ENCODE measurements around the gene CES2. TPM values are rescaled to one million over a fixed set of nuclear protein-coding genes. Genes with fewer than 3 reads are reported as not detected.

CES2 gene
- polyA plus RNA-seq, 1 of the 3 experiments (the other 2 are of a cell fraction): 33.1 TPM

GRCh38 chr16:66948837-66949225 lies 13.5 kb downstream of the CES2 start:
- Histone ChIP-seq H3K4me3 (ENCODE audit: low read depth in 2 of 2, low read length in 1 of 2) (no peak overlapping the region), H3K79me2 (ENCODE audit: insufficient read depth) (no peaks in the 10 kb centered on the region), H3K27ac (ENCODE audit: low read depth in 2 of 2, low read length in 1 of 2) (no peak overlapping the region), H3K27me3 (ENCODE audit: insufficient read depth) (no peaks in the 10 kb centered on the region), H3K9me3 (no peaks in the 10 kb centered on the region; the same call in 1 of the 2 replicates), H3F3A (replicated peaks; ENCODE audit: insufficient read depth) (peaks cover 14% of the 10 kb centered on the region), H3K9me2 (no peaks in the 10 kb centered on the region), H3K36me3 (replicated peaks in 1 of 2; ENCODE audit: control insufficient read depth in 1 of 2, insufficient read depth in 2 of 2, low read length in 1 of 2) (no peaks in the 10 kb centered on the region), H3K4me1 (ENCODE audit: control insufficient read depth in 1 of 2, insufficient read depth in 2 of 2, low read depth in 1 of 2, low read length in 1 of 2) (peaks cover 0 to 8% of the 10 kb centered on the region in 2 experiments; a peak in 1 of 4 replicates), H3K4me2 (no peak overlapping the region), H2AFZ (ENCODE audit: low read depth) (peak overlapping the region; percentile 84; the same call in 1 of the 2 replicates), H3K9ac (no peak overlapping the region), H4K20me1 (ENCODE audit: insufficient read depth) (no peaks in the 10 kb centered on the region)
- no peak for DNase-seq
- CTCF ChIA-PET: interaction anchor here (1.2 to 6.2 kb wide), 3 partner anchors 54 to 207 kb away, joined by 4 to 81 read pairs (median 8); partner anchors contain the start of gene NAE1
- no peak for TF ChIP-seq EZH2phosphoT487 (IDR thresholded peaks at IDR 0.05; ENCODE audit: borderline replicate concordance, low read depth)
- TF ChIP-seq, protein P1, sequence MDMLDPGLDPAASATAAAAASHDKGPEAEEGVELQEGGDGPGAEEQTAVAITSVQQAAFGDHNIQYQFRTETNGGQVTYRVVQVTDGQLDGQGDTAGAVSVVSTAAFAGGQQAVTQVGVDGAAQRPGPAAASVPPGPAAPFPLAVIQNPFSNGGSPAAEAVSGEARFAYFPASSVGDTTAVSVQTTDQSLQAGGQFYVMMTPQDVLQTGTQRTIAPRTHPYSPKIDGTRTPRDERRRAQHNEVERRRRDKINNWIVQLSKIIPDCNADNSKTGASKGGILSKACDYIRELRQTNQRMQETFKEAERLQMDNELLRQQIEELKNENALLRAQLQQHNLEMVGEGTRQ (IDR thresholded peaks at IDR 0.05; ENCODE audit: borderline replicate concordance, low read depth, low read length): no peak
- no peak for TF ChIP-seq SIN3A (IDR thresholded peaks at IDR 0.05; ENCODE audit: borderline replicate concordance, low read depth, low read length)
- TF ChIP-seq RAD21 (IDR thresholded peaks at IDR 0.05; ENCODE audit: low read length): no peak
- TF ChIP-seq TCF12 (IDR thresholded peaks at IDR 0.05): no peak
- TF ChIP-seq TAF1 (IDR thresholded peaks at IDR 0.05; ENCODE audit: borderline replicate concordance, low read depth, low read length): no peak
- TF ChIP-seq ZBTB33 (IDR thresholded peaks at IDR 0.05; ENCODE audit: borderline replicate concordance, low read depth): no peak
- no peak for TF ChIP-seq GATA2 (CRISPR knock-in tag; IDR thresholded peaks at IDR 0.05)
- TF ChIP-seq FOSL2 (IDR thresholded peaks at IDR 0.05; ENCODE audit: borderline replicate concordance, low read depth): no peak
- TF ChIP-seq, protein P2, sequence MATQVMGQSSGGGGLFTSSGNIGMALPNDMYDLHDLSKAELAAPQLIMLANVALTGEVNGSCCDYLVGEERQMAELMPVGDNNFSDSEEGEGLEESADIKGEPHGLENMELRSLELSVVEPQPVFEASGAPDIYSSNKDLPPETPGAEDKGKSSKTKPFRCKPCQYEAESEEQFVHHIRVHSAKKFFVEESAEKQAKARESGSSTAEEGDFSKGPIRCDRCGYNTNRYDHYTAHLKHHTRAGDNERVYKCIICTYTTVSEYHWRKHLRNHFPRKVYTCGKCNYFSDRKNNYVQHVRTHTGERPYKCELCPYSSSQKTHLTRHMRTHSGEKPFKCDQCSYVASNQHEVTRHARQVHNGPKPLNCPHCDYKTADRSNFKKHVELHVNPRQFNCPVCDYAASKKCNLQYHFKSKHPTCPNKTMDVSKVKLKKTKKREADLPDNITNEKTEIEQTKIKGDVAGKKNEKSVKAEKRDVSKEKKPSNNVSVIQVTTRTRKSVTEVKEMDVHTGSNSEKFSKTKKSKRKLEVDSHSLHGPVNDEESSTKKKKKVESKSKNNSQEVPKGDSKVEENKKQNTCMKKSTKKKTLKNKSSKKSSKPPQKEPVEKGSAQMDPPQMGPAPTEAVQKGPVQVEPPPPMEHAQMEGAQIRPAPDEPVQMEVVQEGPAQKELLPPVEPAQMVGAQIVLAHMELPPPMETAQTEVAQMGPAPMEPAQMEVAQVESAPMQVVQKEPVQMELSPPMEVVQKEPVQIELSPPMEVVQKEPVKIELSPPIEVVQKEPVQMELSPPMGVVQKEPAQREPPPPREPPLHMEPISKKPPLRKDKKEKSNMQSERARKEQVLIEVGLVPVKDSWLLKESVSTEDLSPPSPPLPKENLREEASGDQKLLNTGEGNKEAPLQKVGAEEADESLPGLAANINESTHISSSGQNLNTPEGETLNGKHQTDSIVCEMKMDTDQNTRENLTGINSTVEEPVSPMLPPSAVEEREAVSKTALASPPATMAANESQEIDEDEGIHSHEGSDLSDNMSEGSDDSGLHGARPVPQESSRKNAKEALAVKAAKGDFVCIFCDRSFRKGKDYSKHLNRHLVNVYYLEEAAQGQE (IDR thresholded peaks at IDR 0.05; ENCODE audit: low read depth, low read length): no peak
- TF ChIP-seq MEF2A (IDR thresholded peaks at IDR 0.05; ENCODE audit: borderline replicate concordance, low read depth): no peak
- no peak for TF ChIP-seq YY1 (IDR thresholded peaks at IDR 0.05; ENCODE audit: low read depth)
- TF ChIP-seq POLR2AphosphoS5 (IDR thresholded peaks at IDR 0.05; ENCODE audit: low read depth, low read length): no peak
- no peak for TF ChIP-seq PBX3 (IDR thresholded peaks at IDR 0.05)
- TF ChIP-seq IRF3 (IDR thresholded peaks at IDR 0.05; ENCODE audit: low read depth, low read length): no peak
- no peak for TF ChIP-seq NRF1 (IDR thresholded peaks at IDR 0.05; ENCODE audit: low read depth, low read length)
- no peak for TF ChIP-seq CHD2 (IDR thresholded peaks at IDR 0.05; ENCODE audit: low read length, partially characterized antibody)
- TF ChIP-seq RCOR1 (IDR thresholded peaks at IDR 0.05; ENCODE audit: low read length): no peak
- TF ChIP-seq RXRA (IDR thresholded peaks at IDR 0.05; ENCODE audit: borderline replicate concordance, low read depth): no peak
- 80% methylated on average over 12 of the region's 21 CpGs for WGBS (ENCODE audit: low lambda C conversion rate)
- POLR2A ChIA-PET: no interaction called here

Data from SK-N-SH (cell line).